ENCODE data around the gene SMAD5. TPM values are rescaled to one million over a fixed set of nuclear protein-coding genes. Genes with fewer than 3 reads are reported as not detected.

The SMAD5 gene
- total and polyA plus RNA-seq, 2 experiments from 2014 or later = 37.5 to 56.6 TPM

DNA sequence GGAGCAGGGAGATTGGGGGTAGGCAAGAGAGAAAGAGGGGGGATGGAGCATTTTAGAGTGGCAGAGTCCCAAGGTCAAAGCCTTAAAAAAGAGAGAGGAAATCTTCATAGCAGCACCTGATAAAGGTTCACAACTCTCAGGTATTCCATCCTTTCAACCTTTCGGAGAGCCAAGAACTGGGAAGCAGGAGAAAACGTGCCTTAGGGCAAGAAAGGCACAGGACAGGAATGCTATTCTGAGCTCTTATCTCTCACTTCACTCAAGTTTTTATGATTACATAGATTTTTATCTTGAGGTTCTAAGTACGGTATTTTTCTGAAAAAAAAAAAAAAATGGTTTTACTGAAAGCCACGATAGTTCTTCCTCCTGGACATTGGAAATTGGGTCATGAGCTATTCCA is 34.5 kb upstream of the SMAD5 start (continued):
- TF ChIP-seq EZH2phosphoT487 (IDR thresholded peaks at IDR 0.05; ENCODE audit: unreplicated experiment) = no peak
- TF ChIP-seq, protein P1, sequence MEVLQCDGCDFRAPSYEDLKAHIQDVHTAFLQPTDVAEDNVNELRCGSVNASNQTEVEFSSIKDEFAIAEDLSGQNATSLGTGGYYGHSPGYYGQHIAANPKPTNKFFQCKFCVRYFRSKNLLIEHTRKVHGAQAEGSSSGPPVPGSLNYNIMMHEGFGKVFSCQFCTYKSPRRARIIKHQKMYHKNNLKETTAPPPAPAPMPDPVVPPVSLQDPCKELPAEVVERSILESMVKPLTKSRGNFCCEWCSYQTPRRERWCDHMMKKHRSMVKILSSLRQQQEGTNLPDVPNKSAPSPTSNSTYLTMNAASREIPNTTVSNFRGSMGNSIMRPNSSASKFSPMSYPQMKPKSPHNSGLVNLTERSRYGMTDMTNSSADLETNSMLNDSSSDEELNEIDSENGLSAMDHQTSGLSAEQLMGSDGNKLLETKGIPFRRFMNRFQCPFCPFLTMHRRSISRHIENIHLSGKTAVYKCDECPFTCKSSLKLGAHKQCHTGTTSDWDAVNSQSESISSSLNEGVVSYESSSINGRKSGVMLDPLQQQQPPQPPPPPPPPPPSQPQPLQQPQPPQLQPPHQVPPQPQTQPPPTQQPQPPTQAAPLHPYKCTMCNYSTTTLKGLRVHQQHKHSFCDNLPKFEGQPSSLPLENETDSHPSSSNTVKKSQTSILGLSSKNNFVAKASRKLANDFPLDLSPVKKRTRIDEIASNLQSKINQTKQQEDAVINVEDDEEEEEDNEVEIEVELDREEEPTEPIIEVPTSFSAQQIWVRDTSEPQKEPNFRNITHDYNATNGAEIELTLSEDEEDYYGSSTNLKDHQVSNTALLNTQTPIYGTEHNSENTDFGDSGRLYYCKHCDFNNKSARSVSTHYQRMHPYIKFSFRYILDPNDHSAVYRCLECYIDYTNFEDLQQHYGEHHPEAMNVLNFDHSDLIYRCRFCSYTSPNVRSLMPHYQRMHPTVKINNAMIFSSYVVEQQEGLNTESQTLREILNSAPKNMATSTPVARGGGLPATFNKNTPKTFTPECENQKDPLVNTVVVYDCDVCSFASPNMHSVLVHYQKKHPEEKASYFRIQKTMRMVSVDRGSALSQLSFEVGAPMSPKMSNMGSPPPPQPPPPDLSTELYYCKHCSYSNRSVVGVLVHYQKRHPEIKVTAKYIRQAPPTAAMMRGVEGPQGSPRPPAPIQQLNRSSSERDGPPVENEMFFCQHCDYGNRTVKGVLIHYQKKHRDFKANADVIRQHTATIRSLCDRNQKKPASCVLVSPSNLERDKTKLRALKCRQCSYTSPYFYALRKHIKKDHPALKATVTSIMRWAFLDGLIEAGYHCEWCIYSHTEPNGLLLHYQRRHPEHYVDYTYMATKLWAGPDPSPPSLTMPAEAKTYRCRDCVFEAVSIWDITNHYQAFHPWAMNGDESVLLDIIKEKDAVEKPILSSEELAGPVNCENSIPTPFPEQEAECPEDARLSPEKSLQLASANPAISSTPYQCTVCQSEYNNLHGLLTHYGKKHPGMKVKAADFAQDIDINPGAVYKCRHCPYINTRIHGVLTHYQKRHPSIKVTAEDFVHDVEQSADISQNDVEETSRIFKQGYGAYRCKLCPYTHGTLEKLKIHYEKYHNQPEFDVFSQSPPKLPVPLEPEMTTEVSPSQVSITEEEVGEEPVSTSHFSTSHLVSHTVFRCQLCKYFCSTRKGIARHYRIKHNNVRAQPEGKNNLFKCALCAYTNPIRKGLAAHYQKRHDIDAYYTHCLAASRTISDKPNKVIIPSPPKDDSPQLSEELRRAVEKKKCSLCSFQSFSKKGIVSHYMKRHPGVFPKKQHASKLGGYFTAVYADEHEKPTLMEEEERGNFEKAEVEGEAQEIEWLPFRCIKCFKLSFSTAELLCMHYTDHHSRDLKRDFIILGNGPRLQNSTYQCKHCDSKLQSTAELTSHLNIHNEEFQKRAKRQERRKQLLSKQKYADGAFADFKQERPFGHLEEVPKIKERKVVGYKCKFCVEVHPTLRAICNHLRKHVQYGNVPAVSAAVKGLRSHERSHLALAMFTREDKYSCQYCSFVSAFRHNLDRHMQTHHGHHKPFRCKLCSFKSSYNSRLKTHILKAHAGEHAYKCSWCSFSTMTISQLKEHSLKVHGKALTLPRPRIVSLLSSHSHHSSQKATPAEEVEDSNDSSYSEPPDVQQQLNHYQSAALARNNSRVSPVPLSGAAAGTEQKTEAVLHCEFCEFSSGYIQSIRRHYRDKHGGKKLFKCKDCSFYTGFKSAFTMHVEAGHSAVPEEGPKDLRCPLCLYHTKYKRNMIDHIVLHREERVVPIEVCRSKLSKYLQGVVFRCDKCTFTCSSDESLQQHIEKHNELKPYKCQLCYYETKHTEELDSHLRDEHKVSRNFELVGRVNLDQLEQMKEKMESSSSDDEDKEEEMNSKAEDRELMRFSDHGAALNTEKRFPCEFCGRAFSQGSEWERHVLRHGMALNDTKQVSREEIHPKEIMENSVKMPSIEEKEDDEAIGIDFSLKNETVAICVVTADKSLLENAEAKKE (CRISPR knock-in tag; IDR thresholded peaks at IDR 0.05) = no peak

GRCh38 chr5:136099870-136100269 is 32.8 kb upstream of the SMAD5 start:
- peaks cover 27% of the 10 kb centered on the region for H3K4me1 Mint-ChIP-seq
- peaks cover 2% of the 10 kb centered on the region for H3K27me3 Mint-ChIP-seq (ENCODE audit: insufficient read depth, low read depth, poor library complexity)
- Histone ChIP-seq H4K20me1 (replicated peaks; ENCODE audit: insufficient read depth) (no peaks in the 10 kb centered on the region), H3K27me3 (ENCODE audit: insufficient read depth) (no peaks in the 10 kb centered on the region), H3K9me2 (ENCODE audit: insufficient read depth) (0 out of 2 replicates have a peak, but pooled peaks cover 4% of the 10 kb centered on the region), H3K4me3 (no peak overlapping the region), H3F3A (replicated peaks; ENCODE audit: low read depth) (no peaks in the 10 kb centered on the region), H3K4me1 (ENCODE audit: insufficient read depth) (peaks cover 25% of the 10 kb centered on the region), H3K4me2 (no peak overlapping the region), H3K79me2 (replicated peaks; ENCODE audit: insufficient read depth) (no peaks in the 10 kb centered on the region), H2AFZ (no peak overlapping the region; the same call in 1 of the 2 replicates), H3K36me3 (ENCODE audit: insufficient read depth) (no peaks in the 10 kb centered on the region), H3K27ac (ENCODE audit: low read depth) (no peak overlapping the region)
- no peak overlapping the region for H3K27ac Mint-ChIP-seq
- no peak for DNase-seq (ENCODE audit: low spot score)
- no peaks in the 10 kb centered on the region for H3K36me3 Mint-ChIP-seq (ENCODE audit: low read depth)
- ATAC-seq = no peak
- no peaks in the 10 kb centered on the region for H3K9me3 Mint-ChIP-seq
- H3K4me3 Mint-ChIP-seq = no peak overlapping the region
- TF ChIP-seq, protein P2, sequence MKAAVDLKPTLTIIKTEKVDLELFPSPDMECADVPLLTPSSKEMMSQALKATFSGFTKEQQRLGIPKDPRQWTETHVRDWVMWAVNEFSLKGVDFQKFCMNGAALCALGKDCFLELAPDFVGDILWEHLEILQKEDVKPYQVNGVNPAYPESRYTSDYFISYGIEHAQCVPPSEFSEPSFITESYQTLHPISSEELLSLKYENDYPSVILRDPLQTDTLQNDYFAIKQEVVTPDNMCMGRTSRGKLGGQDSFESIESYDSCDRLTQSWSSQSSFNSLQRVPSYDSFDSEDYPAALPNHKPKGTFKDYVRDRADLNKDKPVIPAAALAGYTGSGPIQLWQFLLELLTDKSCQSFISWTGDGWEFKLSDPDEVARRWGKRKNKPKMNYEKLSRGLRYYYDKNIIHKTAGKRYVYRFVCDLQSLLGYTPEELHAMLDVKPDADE (IDR thresholded peaks at IDR 0.05) = no peak
- TF ChIP-seq EZH2 (IDR thresholded peaks at IDR 0.05; ENCODE audit: low read depth, unreplicated experiment) = no peak
- no peak for TF ChIP-seq NANOG (IDR thresholded peaks at IDR 0.05; ENCODE audit: borderline replicate concordance)
- no peak for TF ChIP-seq ZNF114 (CRISPR knock-in tag; IDR thresholded peaks at IDR 0.05)
- no peak for TF ChIP-seq CREB1 (CRISPR knock-in tag; IDR thresholded peaks at IDR 0.05; ENCODE audit: low read depth)
- no peak for TF ChIP-seq EZH2phosphoT487 (IDR thresholded peaks at IDR 0.05; ENCODE audit: unreplicated experiment)
- TF ChIP-seq, protein P3, sequence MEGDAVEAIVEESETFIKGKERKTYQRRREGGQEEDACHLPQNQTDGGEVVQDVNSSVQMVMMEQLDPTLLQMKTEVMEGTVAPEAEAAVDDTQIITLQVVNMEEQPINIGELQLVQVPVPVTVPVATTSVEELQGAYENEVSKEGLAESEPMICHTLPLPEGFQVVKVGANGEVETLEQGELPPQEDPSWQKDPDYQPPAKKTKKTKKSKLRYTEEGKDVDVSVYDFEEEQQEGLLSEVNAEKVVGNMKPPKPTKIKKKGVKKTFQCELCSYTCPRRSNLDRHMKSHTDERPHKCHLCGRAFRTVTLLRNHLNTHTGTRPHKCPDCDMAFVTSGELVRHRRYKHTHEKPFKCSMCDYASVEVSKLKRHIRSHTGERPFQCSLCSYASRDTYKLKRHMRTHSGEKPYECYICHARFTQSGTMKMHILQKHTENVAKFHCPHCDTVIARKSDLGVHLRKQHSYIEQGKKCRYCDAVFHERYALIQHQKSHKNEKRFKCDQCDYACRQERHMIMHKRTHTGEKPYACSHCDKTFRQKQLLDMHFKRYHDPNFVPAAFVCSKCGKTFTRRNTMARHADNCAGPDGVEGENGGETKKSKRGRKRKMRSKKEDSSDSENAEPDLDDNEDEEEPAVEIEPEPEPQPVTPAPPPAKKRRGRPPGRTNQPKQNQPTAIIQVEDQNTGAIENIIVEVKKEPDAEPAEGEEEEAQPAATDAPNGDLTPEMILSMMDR (conservative IDR thresholded peaks at IDR 0.05; ENCODE audit: low read depth in 2 of 2) = no peak
- TF ChIP-seq ZNF331 (CRISPR knock-in tag; IDR thresholded peaks at IDR 0.05; ENCODE audit: low read depth) = no peak
- TF ChIP-seq JUNB (IDR thresholded peaks at IDR 0.05; ENCODE audit: unreplicated experiment) = no peak
